Right lobe of liver (tissue), 4 donors: ENCODE results near the gene HNMT.

Source experiments
- CTCF ChIP-seq, 4 donors: fragments of 200-600 bp in 3 of 4; fragments of 450-650 bp in 1 of 4; IDR thresholded peaks; one replicate each; pipeline versions ENCODE4 v1.5.1 to v1.8.0; 2016 to 2022; ENCODE audit warnings: antibody characterized with exemption in 4 of 4, mild to moderate bottlenecking in 2 of 4
- POLR2A ChIP-seq: fragments of 450-650 bp; IDR thresholded peaks from one replicate; pipeline ENCODE4 v1.6.1; 2017; ENCODE audit warnings: antibody characterized with exemption, mild to moderate bottlenecking
- donor health status: DM: no; HTN: no; CAD: no.
- donor health status: DM: no; HTN: no; CAD: no.
- donor health status: DM: no; HTN: yes; CAD: no.

- TF ChIP-seq CTCF (IDR thresholded peaks at IDR 0.05) (no peak), POLR2A (no peak)
These were observed 43.2 kb downstream of the HNMT start for GRCh38 chr2:138007431-138007830.
